NCI-H82 (cell line): ENCODE data around the gene SAPCD1.
"Not testable (repeated sequence)": the region's sequence is repeated elsewhere in the genome, so short reads cannot be mapped to it uniquely, and the experiment has no call there.

Source experiments
- DNase-seq: peaks from one replicate; lab custom pipeline; 2025; lab: John Stamatoyannopoulos, UW

Gene SAPCD1

GRCh38 chr6:31777667-31778050 lies 15.2 kb downstream of the SAPCD1 start:
- no peak for DNase-seq

- DNase-seq: no peak
Observed at GRCh38 chr6:31778193-31778592, 15.7 kb downstream of the SAPCD1 start.

GRCh38 chr6:31778999-31779885 lies 16.8 kb downstream of the SAPCD1 start:
- no peak for DNase-seq

GRCh38 chr6:31779908-31780307 lies 17.5 kb downstream of the SAPCD1 start:
- no peak for DNase-seq

- DNase-seq: no peak
Observed at GRCh38 chr6:31780507-31781243, 18.2 kb downstream of the SAPCD1 start.

- DNase-seq: no peak
Observed at GRCh38 chr6:31781244-31782125, 19.0 kb downstream of the SAPCD1 start.

- no peak for DNase-seq
Observed at GRCh38 chr6:31782126-31782855, 19.8 kb downstream of the SAPCD1 start.

GRCh38 chr6:31784098-31784925 lies 21.9 kb downstream of the SAPCD1 start:
- DNase-seq: no peak

- DNase-seq: no peak
Observed at GRCh38 chr6:31785475-31785874, 23.0 kb downstream of the SAPCD1 start.

- DNase-seq: peak; percentile 86
Observed at GRCh38 chr6:31791324-31792089, 29.1 kb downstream of the SAPCD1 start.

GRCh38 chr6:31792090-31792374 lies 29.6 kb downstream of the SAPCD1 start:
- DNase-seq: no peak

GRCh38 chr6:31792761-31793171 lies 30.3 kb downstream of the SAPCD1 start:
- no peak for DNase-seq

GRCh38 chr6:31793927-31794245 lies 31.4 kb downstream of the SAPCD1 start:
- DNase-seq: not testable (repeated sequence)

GRCh38 chr6:31794294-31794865 lies 31.9 kb downstream of the SAPCD1 start:
- DNase-seq: peak; percentile 87

GRCh38 chr6:31794866-31795615 lies 32.6 kb downstream of the SAPCD1 start:
- peak; percentile 65 for DNase-seq

GRCh38 chr6:31795616-31796298 lies 33.3 kb downstream of the SAPCD1 start, which contains the start of gene VARS1:
Gene VARS1, minus strand, starts transcription at chr6:31795752. Its CDS starts 535 bp downstream, at chr6:31795217.
- peak; percentile 95 for DNase-seq

GRCh38 chr6:31796993-31797385 lies 34.5 kb downstream of the SAPCD1 start:
- DNase-seq: no peak

- DNase-seq: no peak
Observed at GRCh38 chr6:31797588-31797987, 35.1 kb downstream of the SAPCD1 start.
